ENCODE data around the gene OTUB1.

Gene OTUB1

DNA sequence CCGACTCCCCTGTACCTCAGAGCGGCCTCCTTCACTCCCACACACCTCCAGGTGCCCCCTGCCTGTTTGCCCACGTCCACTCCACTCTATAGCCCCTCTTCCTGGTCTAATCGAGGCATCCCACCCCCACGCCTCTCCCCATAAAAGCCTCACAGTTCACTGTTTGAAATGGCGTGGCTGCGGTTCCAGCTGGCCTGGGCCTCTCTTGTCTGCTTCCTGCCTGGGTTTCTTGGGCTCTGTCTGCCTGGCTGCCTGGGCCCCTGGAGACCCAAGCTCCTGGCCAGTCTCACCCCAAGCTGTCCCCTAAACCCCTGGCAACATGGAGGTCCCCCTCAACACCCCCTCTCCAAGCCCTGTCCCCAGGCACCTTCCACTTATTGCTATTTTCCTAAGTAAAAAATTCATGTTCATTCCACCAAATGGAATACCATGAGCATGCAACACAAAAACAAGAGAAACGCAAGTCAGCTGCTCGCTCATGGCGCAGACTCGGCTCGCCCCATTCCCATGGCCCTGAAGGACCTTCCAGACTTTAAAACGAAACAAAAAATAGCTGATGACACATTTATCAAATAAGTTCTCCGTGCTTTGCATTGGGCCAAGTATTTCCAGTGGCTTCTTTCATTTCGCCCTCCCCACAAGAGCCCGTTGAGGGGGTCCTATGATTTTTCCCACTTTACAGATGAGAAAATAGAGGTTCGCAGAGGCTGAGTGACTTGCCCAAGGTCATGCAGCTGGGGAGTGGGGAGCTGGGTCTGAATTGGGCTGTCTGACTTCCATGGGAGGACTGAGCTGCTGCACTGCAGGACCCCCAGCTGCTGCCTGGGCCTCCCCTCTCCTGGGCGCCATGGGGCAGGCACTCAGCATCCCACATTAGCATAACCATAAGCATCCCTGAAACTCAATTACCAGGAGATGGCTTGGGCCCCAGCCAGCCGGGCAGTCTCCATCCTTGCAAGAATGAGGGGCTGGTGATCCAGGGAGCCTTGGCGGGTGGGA is 37.8 kb downstream of the OTUB1 start:
- DNase-seq (ENCODE audit: low spot score): no peak

GRCh38 chr11:64025205-64025604 is 39.0 kb downstream of the OTUB1 start:
- DNase-seq (ENCODE audit: low spot score): no peak

DNA sequence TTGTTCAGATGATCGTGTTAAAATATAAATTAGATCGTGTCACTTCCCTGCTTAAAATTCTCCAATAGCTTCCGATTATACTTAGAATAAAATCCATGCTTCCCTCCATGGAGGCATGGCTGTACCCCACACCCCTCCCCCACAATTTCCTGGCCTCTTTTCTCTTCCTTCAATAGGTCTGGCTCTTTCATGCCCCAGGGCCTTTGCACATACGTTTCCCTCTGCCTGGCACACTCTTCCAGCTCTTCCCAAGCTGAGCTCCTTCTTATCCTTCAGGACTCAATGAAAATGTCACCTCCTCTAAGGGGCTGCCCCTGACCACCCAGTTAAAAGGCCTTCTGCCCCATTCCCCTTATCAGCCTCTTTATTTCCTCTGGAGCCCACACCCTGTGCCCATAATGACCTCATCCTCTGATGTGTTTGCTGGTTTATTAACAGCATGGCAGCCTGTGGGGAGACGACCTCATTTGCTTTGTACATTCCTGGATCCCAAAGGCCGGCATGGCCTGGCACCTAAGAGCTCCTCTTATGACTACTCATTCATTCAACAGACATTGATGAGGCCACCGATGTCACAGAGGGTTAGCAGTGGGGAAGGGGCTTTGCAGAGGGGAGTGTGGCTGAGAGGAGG is 40.5 kb downstream of the OTUB1 start:
- DNase-seq (ENCODE audit: low spot score): no peak

DNA sequence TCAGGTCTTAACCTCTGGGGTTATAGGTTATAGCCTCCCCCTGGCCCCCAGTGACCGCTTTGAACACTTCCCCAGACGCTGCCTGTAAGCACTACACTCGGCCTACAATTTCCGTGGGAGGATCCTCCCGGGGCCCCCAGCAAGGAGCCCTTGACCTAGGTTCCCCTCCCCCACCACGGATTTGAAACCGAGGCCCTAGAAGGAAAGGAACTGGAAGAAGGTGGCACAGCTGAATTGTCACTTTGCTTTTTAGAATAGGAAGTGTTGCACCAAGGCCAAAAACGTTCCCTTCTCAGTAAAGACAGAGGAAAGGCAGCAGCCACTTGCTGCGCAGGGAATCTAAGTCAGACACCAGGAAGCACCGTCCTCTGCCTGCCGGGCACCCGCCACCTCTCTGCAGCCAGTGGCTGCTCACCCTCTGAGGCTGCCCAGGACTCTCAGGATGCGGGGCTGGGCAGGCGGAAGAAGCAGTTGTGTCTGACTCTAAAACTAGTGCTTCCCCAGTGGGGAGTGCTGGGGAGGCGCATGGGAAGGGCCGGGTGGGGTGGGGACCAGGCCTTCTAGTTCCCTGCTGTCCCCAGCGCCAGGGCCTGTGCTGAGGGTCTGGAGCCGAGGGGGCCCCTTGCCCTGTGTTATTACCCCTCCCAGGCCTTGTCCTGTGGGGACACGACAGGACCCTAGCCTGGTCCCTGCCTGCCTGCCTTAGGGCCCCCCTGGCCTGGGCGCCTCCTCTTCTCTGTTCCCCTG is 41.6 kb downstream of the OTUB1 start:
- DNase-seq (ENCODE audit: low spot score): no peak

- no peak for DNase-seq (ENCODE audit: low spot score)
Observed at GRCh38 chr11:64028398-64029115, 42.3 kb downstream of the OTUB1 start.

GRCh38 chr11:64029773-64030172 is 43.5 kb downstream of the OTUB1 start:
- DNase-seq (ENCODE audit: low spot score): no peak

GRCh38 chr11:64031001-64031400 is 44.8 kb downstream of the OTUB1 start:
- no peak for DNase-seq (ENCODE audit: low spot score)

- DNase-seq (ENCODE audit: low spot score): no peak
Observed at GRCh38 chr11:64032050-64032449, 45.8 kb downstream of the OTUB1 start.

GRCh38 chr11:64034411-64034811 is 48.2 kb downstream of the OTUB1 start:
- DNase-seq (ENCODE audit: low spot score): no peak

DNA sequence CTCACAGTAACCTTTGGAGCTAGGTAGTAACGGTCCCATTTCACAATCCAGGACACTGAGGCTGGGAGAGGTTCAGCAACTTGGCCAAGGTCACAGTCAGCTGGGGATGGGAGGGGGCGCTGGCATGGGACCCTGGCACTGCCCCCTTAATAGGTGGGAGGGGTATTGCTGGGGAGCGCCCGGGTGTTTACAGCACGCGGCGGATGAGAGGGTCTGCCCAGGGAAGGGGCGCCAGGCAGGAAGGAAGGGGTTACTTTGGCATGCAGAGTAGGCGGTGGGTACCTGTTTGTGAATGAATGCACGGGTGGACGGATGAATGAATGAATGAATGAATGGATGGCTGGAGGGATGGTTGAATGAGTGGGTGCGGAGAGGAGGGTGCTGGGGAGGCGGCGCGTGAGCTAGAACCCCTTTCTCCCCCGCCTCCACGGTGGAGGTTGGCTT is 48.9 kb downstream of the OTUB1 start:
- DNase-seq (ENCODE audit: low spot score): no peak

DNA sequence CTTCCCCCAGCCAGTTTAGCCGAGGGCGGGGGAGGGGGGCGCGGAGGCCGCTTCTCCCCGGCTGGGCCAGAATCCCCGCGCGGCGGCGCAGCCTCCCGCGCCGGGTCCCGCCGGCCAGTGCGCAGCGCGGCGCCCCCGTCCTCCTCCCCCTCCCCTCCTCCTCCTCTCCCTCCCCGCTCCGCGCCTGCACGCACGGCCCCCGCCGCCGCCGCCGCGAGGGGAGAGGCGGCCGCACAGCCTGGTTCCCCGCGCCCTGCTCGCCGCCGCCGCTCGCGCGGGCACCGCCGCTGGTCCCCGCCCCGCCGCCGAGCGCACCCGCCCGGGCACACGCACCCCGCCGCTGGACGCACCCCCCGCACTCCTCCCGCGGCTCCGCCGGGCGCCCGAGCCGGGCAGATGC is 49.3 kb downstream of the OTUB1 start, which contains the start of gene FLRT1:
TSS of gene FLRT1 (plus strand) at position 356 of the 400 bp plus-strand sequence. CDS start 80,337 bp downstream, outside the sequence.
- DNase-seq (ENCODE audit: low spot score): no peak

DNA sequence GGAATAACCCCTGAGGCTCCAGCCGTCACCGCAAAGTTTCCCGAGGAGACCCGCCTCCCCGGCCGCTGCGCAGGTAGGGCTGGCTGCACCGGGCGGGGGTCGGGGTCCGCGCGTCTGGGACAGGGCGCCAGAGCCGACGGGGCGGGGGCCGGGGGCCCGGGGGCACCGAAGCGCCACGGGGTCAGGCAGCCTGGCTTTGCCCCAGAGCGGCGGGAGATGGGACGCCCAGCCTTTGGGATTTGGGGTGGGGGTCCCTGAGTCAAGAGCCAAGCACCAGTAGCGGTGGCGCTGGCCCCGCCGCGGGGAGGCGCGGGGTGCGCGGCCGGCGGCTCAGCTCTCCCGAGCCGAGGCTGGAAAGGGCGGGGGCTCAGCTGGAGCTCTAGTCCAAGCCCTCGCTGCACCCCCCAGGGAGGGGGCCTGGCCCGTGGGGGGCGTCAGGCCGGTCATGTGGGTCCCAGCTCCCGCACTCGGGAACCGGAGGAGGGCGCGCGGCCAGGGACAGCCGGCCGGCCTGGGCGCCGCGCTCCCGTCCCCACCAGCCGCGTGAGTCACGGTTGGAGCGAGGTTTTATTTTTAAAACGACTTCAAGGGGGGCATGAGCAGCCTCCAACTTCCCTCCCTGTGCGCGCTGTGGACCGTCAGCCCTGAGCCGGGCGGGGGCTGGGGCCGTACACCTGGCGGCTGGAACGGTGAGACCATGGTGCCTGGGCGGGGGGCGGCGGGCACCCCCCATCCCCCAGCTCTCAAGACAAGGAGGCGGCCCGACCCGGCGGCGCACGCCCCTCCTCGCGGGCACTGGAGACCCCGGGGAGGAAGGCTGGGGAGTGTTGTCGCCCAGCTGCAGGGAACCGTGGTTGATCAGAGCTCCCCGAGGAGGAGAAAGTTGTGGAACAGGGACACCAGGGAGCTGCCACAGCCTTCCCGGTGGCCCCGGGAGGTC is 50.1 kb downstream of the OTUB1 start:
- DNase-seq (ENCODE audit: low spot score): no peak

DNA sequence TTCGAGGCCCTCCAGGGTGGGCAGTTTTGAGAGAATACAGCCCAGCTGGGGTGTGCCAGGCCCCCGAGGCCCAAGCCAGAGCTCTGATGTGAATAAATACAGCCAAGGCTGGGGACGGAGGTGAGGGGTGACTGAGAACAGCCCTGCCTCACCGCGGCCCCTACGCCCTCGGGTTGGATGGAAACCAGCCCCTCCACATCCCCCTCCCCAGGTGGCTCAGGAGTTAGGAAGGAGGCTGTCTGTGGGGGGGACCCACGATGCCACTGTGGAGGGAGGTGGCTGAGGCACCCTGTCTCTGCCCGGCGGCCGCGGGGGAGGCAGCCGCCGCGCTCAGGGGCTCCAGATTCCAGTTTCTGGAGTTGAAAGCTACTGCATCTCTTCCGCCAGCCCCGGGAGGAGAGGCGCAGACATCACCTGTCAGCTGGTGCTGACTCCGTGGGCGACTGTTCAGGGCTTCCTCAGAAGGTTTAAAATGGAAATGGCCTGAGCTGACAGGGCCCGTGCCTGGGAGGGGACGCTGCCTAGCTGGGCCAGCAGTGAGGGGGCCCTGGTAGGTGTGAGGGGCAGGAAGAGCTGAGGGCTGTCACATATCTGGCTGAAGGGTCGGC is 50.9 kb downstream of the OTUB1 start:
- no peak for DNase-seq (ENCODE audit: low spot score)

GRCh38 chr11:64038500-64038899 is 52.3 kb downstream of the OTUB1 start:
- no peak for DNase-seq (ENCODE audit: low spot score)

DNA sequence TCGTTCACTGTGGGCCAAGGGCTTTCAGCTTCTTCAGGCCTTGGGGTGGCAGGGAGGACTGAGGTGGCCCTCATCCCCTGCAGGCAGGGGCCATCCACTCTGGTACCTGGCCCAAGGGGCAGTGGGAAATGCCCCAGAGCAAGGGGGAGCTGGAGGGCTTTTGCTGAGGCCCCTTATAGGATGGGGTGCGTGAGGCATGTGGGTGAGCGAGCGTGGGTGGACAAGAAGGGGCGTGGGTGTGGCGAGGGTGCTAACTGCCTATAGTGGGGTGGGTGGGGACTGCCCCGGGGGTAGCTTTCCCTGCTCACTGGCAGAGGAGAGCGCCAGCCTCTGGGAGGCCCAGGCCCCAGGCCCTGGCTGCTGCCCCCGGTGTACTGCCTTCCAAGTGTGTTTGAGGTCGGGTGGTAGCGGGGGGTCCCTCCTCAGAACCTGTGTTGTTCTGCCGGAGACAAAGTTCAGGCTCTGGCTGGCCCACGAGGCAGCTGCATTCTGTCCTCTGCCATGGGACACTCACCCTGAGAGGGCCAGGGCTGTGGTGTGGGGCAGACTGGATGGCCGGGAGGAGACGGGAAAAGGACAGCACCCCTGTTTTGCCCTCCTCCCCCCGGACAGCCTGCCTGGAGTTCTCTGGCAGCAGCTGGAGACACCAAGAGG is 52.9 kb downstream of the OTUB1 start:
- DNase-seq (ENCODE audit: low spot score): no peak

DNA sequence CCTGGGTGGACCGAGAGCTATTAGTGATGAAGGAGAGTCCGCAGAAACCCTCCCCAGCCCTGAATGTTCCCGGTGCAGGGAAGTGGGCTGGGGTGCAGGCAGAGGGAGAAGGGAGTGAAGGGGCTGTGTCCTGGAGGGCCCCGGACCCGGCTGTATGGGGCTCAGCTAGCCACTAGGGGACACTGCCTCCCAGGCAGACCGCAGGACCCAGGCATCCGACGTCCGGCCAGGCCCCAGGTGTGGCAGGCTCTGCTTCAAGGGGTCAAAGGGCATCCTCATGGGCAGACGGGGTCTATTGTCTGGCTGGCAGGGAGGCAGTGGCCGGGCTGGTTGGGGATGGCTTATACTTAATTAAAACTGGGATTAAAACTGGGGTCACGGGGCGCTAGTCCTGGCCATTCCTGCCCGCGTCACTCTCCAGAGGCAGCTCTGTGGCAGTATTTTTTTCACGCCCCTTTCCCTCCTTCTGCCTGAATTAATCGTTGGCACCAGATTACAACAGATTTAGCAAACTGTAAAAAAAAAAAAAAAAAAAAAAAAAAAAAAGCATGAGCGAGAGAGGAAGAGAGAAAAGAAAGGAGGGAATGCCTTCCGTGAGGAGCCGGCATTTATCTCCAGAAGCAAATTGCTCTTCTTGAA is 54.6 kb downstream of the OTUB1 start:
- peak; percentile 83 for DNase-seq (ENCODE audit: low spot score)

- DNase-seq (ENCODE audit: low spot score): no peak
Observed at GRCh38 chr11:64041846-64042245, 55.6 kb downstream of the OTUB1 start.

- no peak for DNase-seq (ENCODE audit: low spot score)
Observed at GRCh38 chr11:64042301-64042700, 56.1 kb downstream of the OTUB1 start.

DNA sequence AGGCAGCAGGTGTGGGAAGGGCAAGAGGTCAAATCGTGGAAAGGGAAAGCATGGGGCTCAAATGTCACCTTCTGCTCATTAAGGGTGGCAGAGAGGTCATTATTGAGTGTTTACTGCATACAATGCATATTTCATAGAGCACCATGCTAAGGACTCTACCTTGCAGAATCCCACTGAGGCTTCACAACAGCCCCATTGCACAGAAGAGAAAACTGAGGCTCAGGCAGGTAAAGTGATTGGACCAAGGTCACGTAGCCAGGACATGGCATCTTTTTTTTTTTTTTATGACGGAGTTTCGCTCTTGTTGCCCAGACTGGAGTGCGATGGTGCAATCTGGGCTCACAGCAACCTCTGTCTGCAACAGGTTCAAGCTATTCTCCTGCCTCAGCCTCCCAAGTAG is 57.3 kb downstream of the OTUB1 start:
- DNase-seq (ENCODE audit: low spot score): no peak
